ENCODE results near the gene SHISA2. TPM values are rescaled to one million over a fixed set of nuclear protein-coding genes. Genes with fewer than 3 reads are reported as not detected.

Gene SHISA2
- total and polyA plus RNA-seq, 2 of the 8 experiments (the other 6 are each of a cell fraction or from before 2014, with no cell fraction given), result 10.2 to 23.8 TPM

DNA sequence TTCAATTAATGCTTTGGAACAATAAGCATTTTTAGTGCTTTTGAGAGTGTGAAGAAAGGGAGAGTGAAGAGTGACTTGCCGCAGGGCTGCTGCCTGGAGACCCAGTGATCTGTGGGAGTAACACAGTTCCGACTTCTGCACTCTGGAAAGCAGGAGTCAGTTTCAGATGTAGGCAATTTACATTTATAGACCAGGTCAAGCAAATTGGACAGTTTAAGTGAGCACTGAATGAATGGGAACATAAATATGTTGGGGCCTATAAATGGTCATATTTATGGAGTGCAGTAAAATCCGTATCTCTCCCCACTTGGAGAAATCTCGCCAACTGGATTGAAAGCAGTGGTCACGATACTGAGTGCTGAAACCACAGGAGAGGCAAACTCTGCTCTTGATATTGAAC lies 9.4 kb upstream of the SHISA2 start:
- H3K79me1 ChIP-seq (ENCODE audit: low read depth, low read length), result no peaks in the 10 kb centered on the region
- no peak overlapping the region for H4K5ac ChIP-seq (ENCODE audit: insufficient read length, low read depth, low read length)
- no peak overlapping the region for H3K14ac ChIP-seq (ENCODE audit: insufficient read length)
- no peaks in the 10 kb centered on the region for H3K36me3 ChIP-seq (ENCODE audit: control insufficient read depth in 2 of 4, insufficient read depth in 4 of 4, low read length in 3 of 4)
- H3K23ac ChIP-seq (ENCODE audit: insufficient read length), result no peak overlapping the region
- H4K91ac ChIP-seq (replicated peaks; ENCODE audit: insufficient read length, low read length), result no peak overlapping the region
- H2BK120ac ChIP-seq (replicated peaks; ENCODE audit: low read depth, low read length), result no peak overlapping the region
- no peaks in the 10 kb centered on the region for H3K23me2 ChIP-seq (ENCODE audit: low read depth, low read length)
- no peak overlapping the region for H3K4me3 ChIP-seq (ENCODE audit: extremely low read depth in 1 of 4, insufficient read depth in 2 of 4, low read depth in 3 of 4, low read length in 4 of 4)
- H3K18ac ChIP-seq (ENCODE audit: extremely low read depth, low read length), result no peak overlapping the region
- DNase-seq (ENCODE audit: low read depth in 1 of 2, low spot score in 2 of 2) (no peak), FAIRE-seq (no peak)
- ChIA-PET POLR2A (ENCODE audit: partially characterized antibody) (no interaction called here), CTCF (ENCODE audit: partially characterized antibody) (interaction anchor here (0.9 to 1.6 kb wide), 6 partner anchors 9 to 305 kb away, joined by 3 to 8 read pairs (median 4); no protein-coding TSS in a partner anchor)
- WGBS, 2 experiments (ENCODE audit: extremely low coverage in 1 of 2, insufficient coverage in 1 of 2, insufficient read length in 1 of 2, insufficient replicate concordance in 2 of 2, low coverage in 1 of 2, low lambda C conversion rate in 2 of 2, missing lambda C conversion rate in 1 of 2), result 91% methylated on average over 5 of the region's 5 CpGs; no CpG with 5 or more reads in 1 of the 2 experiments
- H3K4me2 ChIP-seq (ENCODE audit: insufficient read depth in 1 of 2, low read depth in 2 of 2, low read length in 2 of 2), result no peak overlapping the region
- H4K20me1 ChIP-seq (replicated peaks in 1 of 2; ENCODE audit: control insufficient read depth in 1 of 2, insufficient read depth in 2 of 2, low read length in 2 of 2), result no peaks in the 10 kb centered on the region
- H2BK12ac ChIP-seq (ENCODE audit: low read depth, low read length), result no peak overlapping the region
- no peak overlapping the region for H2BK20ac ChIP-seq (ENCODE audit: low read length)
- no peaks in the 10 kb centered on the region for H3K9me3 ChIP-seq (ENCODE audit: insufficient read depth in 2 of 2, low read depth in 1 of 2, low read length in 1 of 2)
- no peak overlapping the region for H2BK15ac ChIP-seq (ENCODE audit: low read length)
- H3K27me3 ChIP-seq (replicated peaks in 1 of 4; ENCODE audit: control insufficient read depth in 3 of 4, extremely low read depth in 1 of 4, insufficient read depth in 3 of 4, low read length in 3 of 4), result no peaks in the 10 kb centered on the region; a peak in 1 of 7 replicates
- H3K27ac ChIP-seq (ENCODE audit: low read depth, low read length), result no peak overlapping the region
- H3K9ac ChIP-seq (replicated peaks in 1 of 4; ENCODE audit: extremely low read depth in 1 of 4, low read depth in 3 of 4, low read length in 3 of 4), result no peak overlapping the region
- H3K56ac ChIP-seq (replicated peaks; ENCODE audit: insufficient read length, low read depth, low read length), result no peak overlapping the region
- H2AFZ ChIP-seq (ENCODE audit: low read length), result no peak overlapping the region
- no peaks in the 10 kb centered on the region for H3K79me2 ChIP-seq (ENCODE audit: control insufficient read depth in 1 of 2, insufficient read depth in 2 of 2, low read length in 2 of 2)
- no peak overlapping the region for H2BK5ac ChIP-seq (ENCODE audit: low read depth, low read length)
- no peaks in the 10 kb centered on the region for H3K4me1 ChIP-seq (replicated peaks in 1 of 4; ENCODE audit: control insufficient read depth in 3 of 4, insufficient read depth in 4 of 4, low read length in 3 of 4)
- H3K4ac ChIP-seq (replicated peaks; ENCODE audit: insufficient read length, low read depth, low read length), result no peak overlapping the region
- no peak overlapping the region for H4K8ac ChIP-seq (ENCODE audit: extremely low read depth, insufficient read depth, low read length)
- no peak overlapping the region for H2AK5ac ChIP-seq (ENCODE audit: low read depth, low read length)
- no peak for TF ChIP-seq EZH2 (IDR thresholded peaks at IDR 0.05; ENCODE audit: low read depth, low read length, severe bottlenecking)
- no peak for TF ChIP-seq TBP (IDR thresholded peaks at IDR 0.05; ENCODE audit: low read depth, low read length)
- TF ChIP-seq TEAD4 (IDR thresholded peaks at IDR 0.05; ENCODE audit: low read depth, low read length), result no peak
